RWPE2 (cell line): Measurements from ENCODE around the gene MSMB.

Source experiments
- ATAC-seq: fragments of 200-7000 bp; cut with Tn5 transposase; 3 replicates; pipeline ENCODE4 v1.9.1; 2021; ENCODE audit warnings: low read depth
- DNase-seq: peaks from one replicate; pipeline ENCODE4 v3.0.0-alpha.2; 2020; ENCODE audit warnings: low spot score
- H3K27ac ChIP-seq: fragments of 450-650 bp; 2 replicates; pipeline ENCODE4 v1.5.1; 2017; ENCODE audit warnings: mild to moderate bottlenecking; ENCODE audit not compliant: poor library complexity, severe bottlenecking
- H3K27me3 ChIP-seq: fragments of 250-450 bp; sonication (Bioruptor Pico); 2 replicates; pipeline ENCODE4 v1.5.1; 2021; ENCODE audit warnings: mild to moderate bottlenecking, moderate library complexity; ENCODE audit not compliant: insufficient read depth, poor library complexity, severe bottlenecking
- H3K36me3 ChIP-seq: fragments of 250-450 bp; sonication (Bioruptor Pico); 2 replicates; pipeline ENCODE4 v1.5.1; 2020; ENCODE audit warnings: low read depth, mild to moderate bottlenecking, moderate library complexity
- H3K4me1 ChIP-seq: fragments of 250-450 bp; sonication (Bioruptor Pico); 2 replicates; pipeline ENCODE4 v1.5.1; 2021; ENCODE audit warnings: mild to moderate bottlenecking, moderate library complexity; ENCODE audit not compliant: insufficient read depth, poor library complexity, severe bottlenecking
- H3K4me3 ChIP-seq: fragments of 250-450 bp; sonication (Bioruptor Pico); 2 replicates; pipeline ENCODE4 v1.5.1; 2021; ENCODE audit warnings: mild to moderate bottlenecking, moderate library complexity; ENCODE audit not compliant: severe bottlenecking
- H3K9me3 ChIP-seq: fragments of 250-450 bp; sonication (Bioruptor Pico); 2 replicates; pipeline ENCODE4 v1.5.1; 2021; ENCODE audit warnings: mild to moderate bottlenecking, moderate library complexity; ENCODE audit not compliant: severe bottlenecking
- CTCF ChIP-seq: fragments of 450-650 bp; IDR thresholded peaks from one replicate; pipeline ENCODE4 v1.5.1; 2017; ENCODE audit warnings: mild to moderate bottlenecking, moderate library complexity; ENCODE audit not compliant: poor library complexity, severe bottlenecking

Gene MSMB

DNA sequence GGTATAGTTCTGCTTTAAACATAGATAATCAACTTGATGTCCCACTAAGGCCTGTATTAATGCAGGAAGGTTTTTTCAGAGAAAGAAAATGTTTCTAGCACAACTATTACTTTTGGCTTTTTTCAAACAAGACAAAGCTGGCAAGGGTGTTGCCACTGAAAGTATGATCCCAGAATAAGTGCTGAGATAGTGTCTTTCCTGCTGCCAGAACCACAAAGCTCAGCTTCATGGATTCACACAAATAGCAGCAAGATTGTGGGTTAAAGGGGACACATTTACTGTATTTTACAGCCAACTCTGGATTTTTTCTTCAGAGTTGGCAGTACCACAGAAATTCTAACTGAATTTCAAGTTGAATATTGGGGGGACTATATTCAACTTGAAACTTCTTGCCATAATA lies 20.0 kb downstream of the MSMB start:
- TF ChIP-seq CTCF = no peak
- no peak overlapping the region for H3K4me3 ChIP-seq
- H3K9me3 ChIP-seq = no peaks in the 10 kb centered on the region
- no peak overlapping the region for H3K27ac ChIP-seq
- peaks cover 29% of the 10 kb centered on the region for H3K4me1 ChIP-seq
- H3K27me3 ChIP-seq = no peaks in the 10 kb centered on the region
- DNase-seq = no peak
- no peak for ATAC-seq
- peaks cover 10% of the 10 kb centered on the region for H3K36me3 ChIP-seq

DNA sequence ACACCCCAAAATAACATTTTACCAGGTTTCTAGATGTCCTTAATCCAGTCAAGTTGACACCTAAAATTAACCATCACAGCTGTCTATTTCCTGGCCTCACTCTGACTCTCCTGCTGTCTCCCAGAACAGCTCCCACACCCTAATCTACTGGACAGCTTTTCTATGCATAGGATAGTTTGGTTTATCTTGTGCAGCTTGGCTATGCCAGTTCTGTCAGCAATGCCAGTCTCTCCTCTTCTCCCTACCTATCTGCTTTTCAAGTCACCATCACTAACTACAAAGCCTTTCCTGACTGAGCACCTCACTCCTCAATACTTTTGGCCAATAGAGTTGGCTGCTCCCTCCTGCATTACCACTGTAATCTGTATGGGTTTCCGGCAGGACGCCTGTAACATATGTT lies 20.7 kb downstream of the MSMB start:
- H3K9me3 ChIP-seq = no peaks in the 10 kb centered on the region
- DNase-seq (no peak), ATAC-seq (no peak)
- H3K4me1 ChIP-seq = peaks cover 30% of the 10 kb centered on the region
- peaks cover 10% of the 10 kb centered on the region for H3K36me3 ChIP-seq
- H3K27ac ChIP-seq = no peak overlapping the region
- TF ChIP-seq CTCF = no peak
- no peak overlapping the region for H3K4me3 ChIP-seq
- H3K27me3 ChIP-seq = no peaks in the 10 kb centered on the region

DNA sequence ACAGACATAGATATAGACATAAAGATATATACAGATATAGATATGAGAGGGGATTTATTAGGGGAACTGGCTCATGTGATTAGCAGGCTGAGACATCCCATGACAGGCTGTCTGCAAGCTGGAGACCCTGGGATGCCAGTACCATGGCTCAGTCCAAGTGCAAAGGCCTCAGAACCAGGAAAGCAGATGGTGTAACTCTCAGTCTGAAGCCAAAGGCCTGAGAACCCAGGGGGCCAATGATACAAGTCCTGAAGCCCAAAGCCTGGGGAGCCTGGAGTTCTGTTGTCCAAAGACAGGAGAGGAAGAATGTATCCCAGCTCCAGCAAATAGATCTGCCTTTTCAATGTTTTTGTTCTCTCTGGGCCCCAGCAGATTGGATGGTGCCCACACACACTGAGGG lies 21.1 kb downstream of the MSMB start:
- no peaks in the 10 kb centered on the region for H3K27me3 ChIP-seq
- H3K27ac ChIP-seq = peak overlapping the region; percentile 57
- no peak for TF ChIP-seq CTCF
- no peak for DNase-seq
- no peak overlapping the region for H3K4me3 ChIP-seq
- no peaks in the 10 kb centered on the region for H3K9me3 ChIP-seq
- no peak for ATAC-seq
- H3K36me3 ChIP-seq = peaks cover 10% of the 10 kb centered on the region
- peaks cover 30% of the 10 kb centered on the region for H3K4me1 ChIP-seq

DNA sequence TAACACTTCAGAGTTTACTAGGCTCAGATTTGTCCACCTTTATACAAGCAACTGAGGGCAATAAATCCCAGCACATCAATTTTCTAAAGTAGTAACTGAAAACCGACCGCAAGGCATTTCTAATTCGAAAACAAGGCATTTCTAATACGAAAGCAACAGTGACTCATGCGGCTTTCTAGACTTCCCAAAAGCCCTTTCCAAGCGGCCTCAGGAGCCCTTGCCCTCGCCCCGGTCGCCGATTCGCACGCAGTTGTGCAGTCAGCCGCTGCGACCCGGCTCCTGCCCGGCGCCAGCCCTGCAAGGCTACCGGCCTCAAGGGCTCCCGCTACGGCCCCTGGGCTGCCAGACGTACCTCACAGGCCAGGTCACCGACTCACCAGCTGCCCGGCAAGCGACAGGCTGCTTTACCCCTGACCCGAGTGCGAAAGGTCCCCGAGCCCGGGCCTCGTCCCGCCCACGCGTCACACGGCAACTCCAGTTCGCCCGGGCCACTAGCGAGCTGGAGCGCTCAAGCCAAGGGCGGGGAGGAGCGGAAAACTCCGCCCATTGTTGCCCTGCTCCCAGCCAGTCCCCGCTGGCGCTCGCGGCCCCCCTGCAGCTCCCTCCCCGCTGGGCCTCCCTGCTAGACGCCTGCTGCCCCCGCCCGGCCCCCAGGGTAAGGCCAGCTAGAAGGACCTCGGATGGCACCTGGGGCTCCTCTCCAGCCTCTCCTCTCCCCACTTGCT lies 22.9 kb downstream of the MSMB start:
- ATAC-seq (peak; percentile 98), DNase-seq (peak; percentile 89)
- H3K27me3 ChIP-seq = no peaks in the 10 kb centered on the region
- H3K36me3 ChIP-seq = peaks cover 8% of the 10 kb centered on the region
- H3K4me1 ChIP-seq = peaks cover 17% of the 10 kb centered on the region
- peak overlapping the region; percentile 54 for H3K4me3 ChIP-seq
- peak; percentile 54 for TF ChIP-seq CTCF
- peak overlapping the region; percentile 57 for H3K27ac ChIP-seq
- no peaks in the 10 kb centered on the region for H3K9me3 ChIP-seq

DNA sequence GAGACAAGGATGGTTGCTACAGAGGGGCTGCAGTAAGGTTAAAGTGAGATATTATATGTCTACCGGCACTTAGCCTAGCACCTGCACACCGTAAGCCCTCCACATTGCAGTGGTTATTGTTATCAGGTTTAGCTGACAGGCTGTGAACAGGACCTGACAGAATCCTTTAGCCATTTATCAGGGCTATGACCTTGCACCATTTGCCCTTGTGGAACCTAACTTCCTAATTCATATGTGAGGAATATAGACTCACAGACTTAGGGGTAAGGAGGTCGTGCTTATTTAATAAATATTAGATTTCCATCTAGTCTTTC lies 25.8 kb downstream of the MSMB start:
- no peaks in the 10 kb centered on the region for H3K9me3 ChIP-seq
- peaks cover 16% of the 10 kb centered on the region for H3K36me3 ChIP-seq
- H3K27ac ChIP-seq = no peak overlapping the region
- no peaks in the 10 kb centered on the region for H3K27me3 ChIP-seq
- no peak for ATAC-seq
- H3K4me3 ChIP-seq = no peak overlapping the region
- no peak for TF ChIP-seq CTCF
- DNase-seq = no peak
- H3K4me1 ChIP-seq = peaks cover 17% of the 10 kb centered on the region
